Astrocyte of the spinal cord (primary cell): ENCODE results near the gene TIMM23.
"Not testable (repeated sequence)": the region's sequence is repeated elsewhere in the genome, so short reads cannot be mapped to it uniquely, and the experiment has no call there.

Source experiments
- DNase-seq: peaks from one replicate; pipeline ENCODE4 v3.0.0; 2011; ENCODE audit warnings: low read depth, low spot score
- H3K4me3 ChIP-seq: 2 replicates; pipeline ENCODE4 v1.5.1; 2011; ENCODE audit warnings: low read depth, mild to moderate bottlenecking, low read length, moderate library complexity
- in situ Hi-C: cut with HindIII; loops from 2 replicates; pipeline ENCODE4 v1.10.0; 2017; ENCODE audit warnings: low sequenced_read_pairs

The TIMM23 gene

GRCh38 chr10:45972106-45972812 lies at the start of gene TIMM23:
Gene TIMM23, plus strand, starts transcription at chr10:45972489. Its CDS starts 136 bp downstream, at chr10:45972625.
- H3K4me3 ChIP-seq = peak within 1 kb of the TSS; percentile 72
- in situ Hi-C loops = not testable (repeated sequence)
- peak; percentile 88 for DNase-seq

GRCh38 chr10:45926790-45927189 lies 45.5 kb upstream of the TIMM23 start:
- in situ Hi-C loops, H3K4me3 ChIP-seq, DNase-seq: not testable (repeated sequence)

GRCh38 chr10:45931305-45931704 lies 41.0 kb upstream of the TIMM23 start:
- DNase-seq, in situ Hi-C loops, H3K4me3 ChIP-seq: not testable (repeated sequence)

- in situ Hi-C loops, DNase-seq, H3K4me3 ChIP-seq: not testable (repeated sequence)
Observed at GRCh38 chr10:45934788-45935187, 37.5 kb upstream of the TIMM23 start.

GRCh38 chr10:45939176-45939697 lies 33.1 kb upstream of the TIMM23 start:
- H3K4me3 ChIP-seq, DNase-seq, in situ Hi-C loops: not testable (repeated sequence)

- DNase-seq, H3K4me3 ChIP-seq, in situ Hi-C loops: not testable (repeated sequence)
Observed at GRCh38 chr10:45941196-45941595, 31.1 kb upstream of the TIMM23 start.

- in situ Hi-C loops, H3K4me3 ChIP-seq, DNase-seq: not testable (repeated sequence)
Observed at GRCh38 chr10:45945476-45945875, 26.8 kb upstream of the TIMM23 start.

GRCh38 chr10:45947363-45947762 lies 24.9 kb upstream of the TIMM23 start:
- in situ Hi-C loops, H3K4me3 ChIP-seq, DNase-seq: not testable (repeated sequence)

- in situ Hi-C loops, H3K4me3 ChIP-seq, DNase-seq: not testable (repeated sequence)
Observed at GRCh38 chr10:45948801-45949200, 23.5 kb upstream of the TIMM23 start.

GRCh38 chr10:45954367-45954766 lies 17.9 kb upstream of the TIMM23 start:
- in situ Hi-C loops, DNase-seq, H3K4me3 ChIP-seq: not testable (repeated sequence)

- DNase-seq, H3K4me3 ChIP-seq, in situ Hi-C loops: not testable (repeated sequence)
Observed at GRCh38 chr10:45956634-45957033, 15.7 kb upstream of the TIMM23 start.

- DNase-seq, H3K4me3 ChIP-seq, in situ Hi-C loops: not testable (repeated sequence)
Observed at GRCh38 chr10:45957928-45958327, 14.4 kb upstream of the TIMM23 start.

- DNase-seq, H3K4me3 ChIP-seq, in situ Hi-C loops: not testable (repeated sequence)
Observed at GRCh38 chr10:45962686-45963452, 9.4 kb upstream of the TIMM23 start.

- in situ Hi-C loops, DNase-seq: not testable (repeated sequence)
- H3K4me3 ChIP-seq = peak overlapping the region; percentile 72
Observed at GRCh38 chr10:45971019-45971418, 1.3 kb upstream of the TIMM23 start.

GRCh38 chr10:45971742-45972105 lies 565 bp upstream of the TIMM23 start:
- peak overlapping the region; percentile 72 for H3K4me3 ChIP-seq
- in situ Hi-C loops, DNase-seq: not testable (repeated sequence)

GRCh38 chr10:45972813-45973169 lies 502 bp downstream of the TIMM23 start:
- peak overlapping the region; percentile 72 for H3K4me3 ChIP-seq
- peak; percentile 18 for DNase-seq
- in situ Hi-C loops = not testable (repeated sequence)

- H3K4me3 ChIP-seq, in situ Hi-C loops, DNase-seq: not testable (repeated sequence)
Observed at GRCh38 chr10:45974041-45974440, 1.8 kb downstream of the TIMM23 start.

GRCh38 chr10:45978554-45978953 lies 6.3 kb downstream of the TIMM23 start:
- DNase-seq, H3K4me3 ChIP-seq, in situ Hi-C loops: not testable (repeated sequence)
